Kidney epithelial cell (primary cell): Measurements from ENCODE around the gene SELENOI. TPM values are rescaled to one million over a fixed set of nuclear protein-coding genes. Genes with fewer than 3 reads are reported as not detected.
"Not testable (repeated sequence)": the region's sequence is repeated elsewhere in the genome, so short reads cannot be mapped to it uniquely, and the experiment has no call there.

Experiments
- DNase-seq: peaks from one replicate; pipeline ENCODE4 v3.0.0-alpha.2; 2010; ENCODE audit warnings: low read depth
- H3K27me3 ChIP-seq: 2 replicates; pipeline ENCODE4 v1.6.0; 2011; ENCODE audit warnings: low read length; ENCODE audit not compliant: control insufficient read depth, insufficient read depth
- H3K36me3 ChIP-seq: 2 replicates; pipeline ENCODE4 v1.5.1; 2011; ENCODE audit warnings: low read length; ENCODE audit not compliant: control insufficient read depth, insufficient read depth
- H3K4me3 ChIP-seq: 2 replicates; pipeline ENCODE4 v1.5.1; 2011; ENCODE audit warnings: low read depth, mild to moderate bottlenecking, control low read depth, low read length
- CTCF ChIP-seq: IDR thresholded peaks from 2 replicates; pipeline ENCODE4 v1.5.1; 2011; ENCODE audit warnings: mild to moderate bottlenecking, moderate library complexity, low read length, control low read depth, inconsistent platforms; ENCODE audit not compliant: insufficient read depth, poor library complexity, severe bottlenecking
- total RNA-seq: library from RNA; depleted of rRNA; stranded (reverse); fragments of >200 nt; gene quantifications from 2 replicates; pipeline ENCODE4 v1.2.3, GENCODE V29; 2015

The SELENOI gene
- total RNA-seq, 1 donor from 2014 or later: 21.4 TPM

- H3K36me3 ChIP-seq: no peaks in the 10 kb centered on the region
- no peak overlapping the region for H3K4me3 ChIP-seq
- no peaks in the 10 kb centered on the region for H3K27me3 ChIP-seq
- no peak for TF ChIP-seq CTCF
- DNase-seq: no peak
Observed at GRCh38 chr2:26351375-26352090, 5.6 kb downstream of the SELENOI start.

DNA sequence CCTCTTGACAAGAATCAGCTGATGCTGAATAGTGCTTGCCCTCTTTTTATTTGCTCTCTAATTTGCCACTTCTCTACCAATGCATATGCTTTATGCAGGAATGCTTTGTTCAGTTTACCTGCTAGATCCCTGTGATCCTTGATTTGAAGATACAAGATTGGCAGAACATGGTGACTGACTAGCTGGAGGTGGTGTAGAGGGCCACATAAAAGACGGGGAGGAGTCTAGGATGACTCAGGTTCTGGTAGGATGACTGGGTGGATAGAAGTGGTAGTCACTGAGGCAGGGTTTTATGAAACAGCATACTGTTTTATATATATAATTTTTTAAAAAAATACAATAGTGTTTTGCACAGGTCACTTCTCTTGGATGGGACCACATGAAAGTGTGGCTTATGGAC lies 6.9 kb downstream of the SELENOI start:
- no peaks in the 10 kb centered on the region for H3K27me3 ChIP-seq
- DNase-seq: no peak
- no peaks in the 10 kb centered on the region for H3K36me3 ChIP-seq
- TF ChIP-seq CTCF: no peak
- H3K4me3 ChIP-seq: no peak overlapping the region

DNA sequence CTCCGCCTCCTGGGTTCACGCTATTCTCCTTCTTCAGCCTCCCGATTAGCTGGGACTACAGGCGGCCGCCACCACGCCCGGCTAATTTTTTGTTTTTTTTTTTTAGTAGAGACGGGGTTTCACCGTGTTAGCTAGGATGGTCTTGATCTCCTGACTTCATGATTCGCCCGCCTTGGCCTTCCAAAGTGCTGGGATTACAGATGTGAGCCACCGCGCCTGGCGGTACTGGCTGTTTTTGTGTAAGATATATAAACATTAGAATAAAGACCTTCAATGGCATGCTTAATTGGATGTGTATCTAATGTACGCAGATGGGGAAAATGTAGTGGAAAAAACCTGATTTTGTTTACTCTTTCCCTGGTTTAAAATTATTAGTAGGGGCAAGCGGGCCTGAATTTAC lies 8.5 kb downstream of the SELENOI start:
- not testable (repeated sequence) for H3K4me3 ChIP-seq, H3K27me3 ChIP-seq, DNase-seq, H3K36me3 ChIP-seq

DNA sequence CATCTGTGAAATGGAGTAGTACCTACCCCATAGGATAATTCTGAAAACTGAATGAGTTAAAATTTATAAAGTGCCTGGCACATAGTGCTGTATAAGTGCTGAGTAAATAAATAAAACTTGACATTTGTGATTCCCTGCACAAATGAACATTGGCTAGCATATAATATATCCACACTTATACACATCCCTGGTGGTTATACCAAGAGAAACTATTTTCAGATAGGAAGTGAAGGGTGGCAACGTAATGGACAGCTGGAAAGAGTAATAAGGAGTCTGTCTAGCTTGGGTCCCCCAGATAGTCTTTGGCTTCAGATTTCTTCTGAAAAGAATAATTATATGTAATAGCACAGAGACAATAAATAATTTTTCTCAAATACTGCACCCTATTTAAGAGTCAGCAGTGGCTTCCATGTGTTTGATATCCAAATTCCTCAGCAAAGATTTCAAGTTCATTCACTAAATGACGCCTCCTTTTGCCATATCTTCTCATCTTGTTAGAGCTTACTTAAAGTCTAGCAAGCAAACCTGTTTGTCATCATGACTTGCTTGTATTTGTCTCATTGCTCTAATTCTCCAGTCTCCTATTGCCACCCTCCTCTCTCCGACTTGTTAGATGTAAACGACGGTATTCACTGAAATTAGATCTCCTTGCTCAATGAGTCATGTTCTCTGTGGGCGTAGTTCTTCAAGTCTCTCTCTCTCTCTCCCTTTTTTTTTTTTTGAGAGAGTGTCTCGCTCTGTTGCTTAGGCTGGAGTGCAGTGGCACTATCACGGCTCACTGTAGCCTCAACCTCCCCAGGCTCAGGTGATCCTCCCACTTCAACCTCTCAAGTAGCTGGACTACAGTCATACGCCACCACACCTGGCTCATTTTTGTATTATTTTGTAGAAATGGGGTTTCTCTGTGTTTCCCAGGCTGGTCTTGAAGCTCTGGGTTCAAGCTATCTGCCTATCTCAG lies 9.4 kb downstream of the SELENOI start:
- H3K36me3 ChIP-seq: no peaks in the 10 kb centered on the region
- no peaks in the 10 kb centered on the region for H3K27me3 ChIP-seq
- DNase-seq: peak; percentile 98
- no peak overlapping the region for H3K4me3 ChIP-seq
- no peak for TF ChIP-seq CTCF

DNA sequence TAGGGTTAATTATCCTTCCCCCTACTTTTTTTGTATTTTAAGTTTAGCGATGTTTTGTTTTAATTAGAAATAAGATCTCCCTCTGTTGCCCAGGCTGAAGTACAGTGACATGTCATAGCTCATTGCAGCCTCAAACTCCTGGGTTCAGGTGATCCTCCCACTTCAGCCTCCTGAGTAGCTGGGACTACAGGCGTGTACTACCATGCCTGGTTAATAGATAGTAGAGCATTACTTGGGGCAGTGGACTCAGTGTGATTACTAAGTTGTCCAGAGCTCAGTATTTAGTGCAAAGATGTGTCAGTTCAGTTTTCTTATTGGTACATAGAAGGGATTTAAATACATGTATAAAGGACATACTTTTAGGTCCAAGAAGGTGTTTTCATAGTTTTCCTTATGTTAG lies 10.2 kb downstream of the SELENOI start:
- Histone ChIP-seq H3K36me3 (no peaks in the 10 kb centered on the region), H3K4me3 (no peak overlapping the region), H3K27me3 (no peaks in the 10 kb centered on the region)
- TF ChIP-seq CTCF: no peak
- no peak for DNase-seq

DNA sequence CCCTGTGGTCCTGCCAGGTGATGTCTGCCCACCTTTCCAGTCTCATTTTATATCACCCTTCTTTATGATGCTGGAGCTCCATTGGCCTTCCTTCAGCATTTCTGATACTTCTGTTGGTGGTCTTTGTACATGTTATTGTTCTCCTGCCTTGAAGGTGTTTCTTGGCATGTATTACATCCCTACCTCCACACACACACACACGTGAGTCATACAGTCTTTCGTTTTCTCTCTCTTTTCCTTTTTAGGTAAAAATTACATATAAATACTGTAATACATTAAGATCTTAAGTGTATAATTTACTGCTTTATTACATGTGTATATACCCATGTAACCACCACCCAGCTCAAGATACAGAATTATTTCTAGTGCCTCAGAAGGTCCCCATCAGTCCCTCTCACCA lies 10.8 kb downstream of the SELENOI start:
- H3K27me3 ChIP-seq: no peaks in the 10 kb centered on the region
- no peaks in the 10 kb centered on the region for H3K36me3 ChIP-seq
- TF ChIP-seq CTCF: no peak
- no peak overlapping the region for H3K4me3 ChIP-seq
- no peak for DNase-seq
